HG02642 (cell line): ENCODE measurements around the gene GPR176.
"Not testable (repeated sequence)": the region's sequence is repeated elsewhere in the genome, so short reads cannot be mapped to it uniquely, and the experiment has no call there.

ENCODE experiments used
- ATAC-seq: cut with Tn5 transposase; IDR thresholded peaks from one replicate; pipeline ENCODE4 v1.9.1; 2021; ENCODE audit warnings: mild to moderate bottlenecking; ENCODE audit not compliant: unreplicated experiment, poor library complexity

GPR176 gene

DNA sequence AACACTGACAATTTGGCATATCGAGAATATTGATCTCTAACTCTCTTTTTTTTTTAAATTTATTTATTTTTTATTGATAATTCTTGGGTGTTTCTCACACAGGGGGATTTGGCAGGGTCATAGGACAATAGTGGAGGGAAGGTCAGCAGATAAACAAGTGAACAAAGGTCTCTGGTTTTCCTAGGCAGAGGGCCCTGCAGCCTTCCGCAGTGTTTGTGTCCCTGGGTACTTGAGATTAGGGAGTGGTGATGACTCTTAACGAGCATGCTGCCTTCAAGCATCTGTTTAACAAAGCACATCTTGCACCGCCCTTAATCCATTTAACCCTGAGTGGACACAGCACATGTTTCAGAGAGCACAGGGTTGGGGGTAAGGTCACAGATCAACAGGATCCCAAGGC lies 27.0 kb downstream of the GPR176 start:
- ATAC-seq, result not testable (repeated sequence)

GRCh38 chr15:39892418-39892817 lies 27.6 kb downstream of the GPR176 start:
- ATAC-seq, result no peak

DNA sequence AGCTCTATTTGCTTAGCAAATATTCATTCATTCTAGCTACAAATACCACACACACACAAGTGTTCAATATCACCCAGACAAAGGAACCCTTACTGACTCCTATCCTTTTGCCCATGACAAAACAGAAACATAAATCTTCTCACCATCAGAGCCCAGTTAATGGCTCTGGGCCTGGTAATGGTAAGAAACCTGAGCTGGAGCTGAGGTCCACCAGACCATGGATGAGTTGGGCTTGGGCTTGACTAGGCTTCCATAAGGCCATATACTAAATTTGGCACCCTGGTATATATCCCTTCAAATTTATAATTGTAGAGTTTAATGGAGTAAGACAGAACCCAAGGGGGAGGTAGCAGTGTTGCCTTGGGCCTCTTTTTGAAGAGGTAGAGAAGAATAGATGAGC lies 29.4 kb downstream of the GPR176 start:
- ATAC-seq, result no peak

GRCh38 chr15:39889601-39890000 lies 30.5 kb downstream of the GPR176 start:
- no peak for ATAC-seq

DNA sequence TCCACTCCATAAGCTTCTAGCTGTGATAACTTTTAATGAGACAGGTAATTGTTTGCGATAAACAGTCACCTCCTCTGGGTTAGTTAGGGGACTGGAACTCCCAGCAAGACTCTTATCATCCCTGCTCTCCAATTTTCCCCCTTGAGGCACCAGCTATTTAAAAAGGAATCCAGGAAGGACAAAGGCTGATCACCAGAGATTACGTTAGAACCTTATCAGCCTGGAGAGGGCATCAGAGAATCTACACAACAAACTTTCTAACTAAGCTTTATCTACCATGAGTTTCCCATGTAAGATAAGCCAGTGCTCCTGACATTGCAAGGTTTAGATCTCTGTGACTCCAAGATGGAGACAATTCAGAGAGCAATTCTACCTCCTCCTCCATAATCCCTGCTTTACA lies 31.3 kb downstream of the GPR176 start:
- ATAC-seq, result no peak

GRCh38 chr15:39888243-39888642 lies 31.8 kb downstream of the GPR176 start:
- ATAC-seq, result no peak

DNA sequence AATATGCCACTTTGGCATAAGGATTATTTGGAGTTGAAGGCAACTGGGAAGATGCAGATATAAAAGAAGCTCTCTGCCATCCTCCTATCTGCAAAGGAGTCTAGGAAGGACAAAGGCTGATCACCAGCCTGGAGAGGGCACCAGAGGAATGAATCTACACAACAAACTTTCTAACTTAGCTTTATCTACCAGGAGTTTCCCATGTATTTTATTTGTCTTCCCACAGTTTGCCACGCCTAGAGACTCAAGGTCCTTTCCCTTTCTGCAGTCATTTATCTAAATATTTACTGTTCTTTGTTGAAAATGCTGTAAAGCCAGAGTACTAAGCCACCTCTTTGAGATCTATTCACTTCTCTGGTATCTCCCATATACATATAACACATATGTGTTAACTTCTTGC lies 32.2 kb downstream of the GPR176 start:
- no peak for ATAC-seq

DNA sequence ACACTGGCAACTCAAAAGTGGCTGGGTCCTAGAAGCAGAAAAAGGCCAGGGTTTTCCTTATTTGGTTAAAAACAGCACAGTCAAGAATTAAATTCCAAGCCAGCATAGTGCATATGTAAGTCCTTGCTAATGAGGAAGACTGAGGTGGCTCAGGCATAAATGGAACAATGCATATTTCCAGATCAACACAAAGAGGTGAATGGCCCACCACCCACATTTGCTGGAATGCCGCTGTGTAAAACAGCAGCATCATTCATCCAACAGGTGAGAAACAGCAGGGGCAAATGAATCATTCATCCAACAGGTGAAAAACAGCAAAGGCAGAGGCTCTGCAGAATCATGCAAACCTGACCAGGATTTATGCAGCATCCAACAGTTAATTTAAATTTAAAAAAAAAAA lies 32.9 kb downstream of the GPR176 start:
- ATAC-seq, result no peak

DNA sequence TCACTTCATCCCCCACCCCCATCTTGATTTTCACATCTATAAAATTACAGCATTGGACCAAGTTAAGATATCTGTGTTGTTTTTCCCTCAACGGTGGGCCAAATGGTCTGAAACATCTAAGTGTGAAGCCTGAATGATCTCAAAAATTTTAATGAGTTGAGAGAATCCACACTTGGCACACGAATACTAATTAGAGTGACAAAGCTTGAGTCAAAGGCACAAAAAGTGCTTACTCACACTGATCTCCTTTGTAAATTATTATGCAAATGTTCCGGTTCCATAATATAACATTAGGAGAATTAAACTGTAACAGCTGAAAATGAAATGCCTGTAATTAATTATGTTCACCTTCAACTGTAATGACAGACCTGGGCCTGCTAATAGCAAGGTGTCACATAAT lies 33.6 kb downstream of the GPR176 start:
- ATAC-seq, result no peak

- ATAC-seq, result no peak
These were observed 34.8 kb downstream of the GPR176 start for GRCh38 chr15:39885099-39885777.

GRCh38 chr15:39884351-39884750 lies 35.7 kb downstream of the GPR176 start:
- ATAC-seq, result no peak

- ATAC-seq, result no peak
These were observed 37.5 kb downstream of the GPR176 start for GRCh38 chr15:39882602-39883001.

DNA sequence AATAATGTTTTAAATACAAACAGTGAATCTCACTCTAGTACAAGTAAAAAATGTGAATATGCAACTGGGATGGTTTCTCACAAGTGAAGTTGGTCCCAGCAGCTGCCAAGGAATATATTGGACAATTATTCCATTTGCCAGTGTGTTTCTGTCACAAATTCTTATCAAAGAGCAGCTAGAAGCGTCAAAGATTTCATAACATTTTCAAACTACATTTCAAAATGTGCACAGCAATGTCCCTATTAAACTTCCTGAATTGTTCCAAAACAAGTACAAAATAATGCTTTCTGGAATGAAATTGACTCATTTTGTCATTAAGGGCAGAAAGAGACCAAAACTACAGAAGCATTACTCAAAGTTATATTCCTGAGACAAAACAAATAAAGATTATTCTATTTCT lies 38.3 kb downstream of the GPR176 start:
- ATAC-seq, result no peak

GRCh38 chr15:39880718-39881387 lies 39.2 kb downstream of the GPR176 start:
- no peak for ATAC-seq

DNA sequence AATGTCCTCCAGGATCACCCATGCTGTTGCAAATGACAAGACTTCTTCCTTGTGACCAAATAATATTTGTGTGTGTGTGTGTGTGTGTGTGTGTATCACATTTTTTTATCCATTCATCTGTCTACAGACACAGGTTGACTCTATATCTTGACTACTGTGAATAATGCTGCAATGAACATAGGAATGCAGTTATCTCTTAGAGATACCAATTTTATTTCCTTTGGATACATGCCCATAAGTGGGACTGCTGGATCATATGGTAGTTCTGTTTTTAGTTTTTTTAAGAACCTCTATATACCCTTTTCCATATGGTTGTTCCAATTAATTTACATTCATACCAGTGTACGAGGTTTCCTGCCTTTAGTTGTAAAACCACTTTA lies 41.7 kb downstream of the GPR176 start:
- no peak for ATAC-seq

DNA sequence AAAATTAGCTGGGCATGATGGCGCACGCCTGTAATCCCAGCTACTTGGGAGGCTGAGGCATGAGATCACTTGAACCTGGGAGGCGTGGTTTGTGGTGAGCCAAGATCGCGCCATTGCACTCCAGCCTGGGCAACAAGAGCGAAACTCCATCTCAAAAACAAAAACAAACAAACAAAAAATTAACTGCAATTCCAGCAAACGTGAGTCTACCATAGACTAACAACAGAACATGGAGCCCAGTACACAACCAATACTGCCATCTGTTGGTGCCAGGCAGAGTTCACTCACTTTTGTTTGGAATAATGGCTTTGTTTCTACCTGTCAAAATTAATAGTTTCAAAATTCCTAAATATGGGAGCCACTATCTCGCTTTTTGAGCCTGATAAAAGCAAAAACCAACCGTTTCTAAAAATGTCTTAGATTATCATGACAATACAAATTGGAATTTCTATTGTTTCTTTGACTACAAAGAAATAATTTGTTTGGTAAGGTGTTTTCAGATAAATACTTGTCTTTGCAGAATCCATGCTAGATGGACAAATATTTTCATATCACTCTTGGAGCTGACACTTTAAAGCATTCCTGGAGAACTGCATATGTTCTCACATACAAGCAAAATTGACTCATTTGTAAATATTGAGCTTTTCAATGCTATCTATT lies 45.0 kb downstream of the GPR176 start:
- ATAC-seq, result no peak

DNA sequence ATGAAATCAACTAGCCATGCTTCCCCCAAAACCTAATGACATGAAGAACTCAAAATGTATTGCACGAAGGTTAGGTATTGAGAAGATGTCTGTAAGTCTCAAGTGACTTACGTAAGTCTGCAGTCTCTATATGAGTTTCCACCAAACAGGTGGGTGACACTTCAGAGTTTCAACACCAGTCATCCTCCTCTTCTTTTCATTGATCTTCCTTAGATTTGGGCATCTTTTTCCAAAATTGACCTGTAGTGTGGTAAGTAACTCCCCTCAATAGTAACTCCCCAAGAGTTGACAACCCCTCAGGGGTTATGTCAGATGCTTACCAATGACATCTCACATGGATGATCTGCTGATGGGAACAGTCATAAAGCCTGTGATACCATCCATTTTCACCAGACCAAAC lies 46.1 kb downstream of the GPR176 start:
- no peak for ATAC-seq

GRCh38 chr15:39870537-39870936 lies 49.5 kb downstream of the GPR176 start:
- ATAC-seq, result no peak

- no peak for ATAC-seq
These were observed 50.1 kb downstream of the GPR176 start for GRCh38 chr15:39869858-39870515.

DNA sequence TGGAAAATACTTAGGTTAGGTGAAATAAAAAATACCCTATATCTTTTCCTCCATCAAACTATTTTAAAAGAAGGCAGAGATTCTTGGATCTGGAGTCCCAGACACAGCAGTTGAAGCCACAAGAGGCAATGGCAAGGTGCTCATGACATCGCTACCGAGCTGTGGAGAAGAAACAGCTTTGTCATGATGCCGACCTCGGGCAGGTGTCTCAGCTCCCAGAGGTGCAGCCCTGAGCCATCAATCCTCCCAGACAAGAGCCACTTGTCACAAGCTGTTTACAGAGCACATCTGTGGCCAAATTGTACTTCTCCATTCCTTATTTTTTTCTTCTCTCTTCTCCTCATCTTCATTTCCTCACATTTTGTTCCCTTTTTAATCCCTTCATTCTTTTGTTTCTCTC lies 50.8 kb downstream of the GPR176 start:
- no peak for ATAC-seq

DNA sequence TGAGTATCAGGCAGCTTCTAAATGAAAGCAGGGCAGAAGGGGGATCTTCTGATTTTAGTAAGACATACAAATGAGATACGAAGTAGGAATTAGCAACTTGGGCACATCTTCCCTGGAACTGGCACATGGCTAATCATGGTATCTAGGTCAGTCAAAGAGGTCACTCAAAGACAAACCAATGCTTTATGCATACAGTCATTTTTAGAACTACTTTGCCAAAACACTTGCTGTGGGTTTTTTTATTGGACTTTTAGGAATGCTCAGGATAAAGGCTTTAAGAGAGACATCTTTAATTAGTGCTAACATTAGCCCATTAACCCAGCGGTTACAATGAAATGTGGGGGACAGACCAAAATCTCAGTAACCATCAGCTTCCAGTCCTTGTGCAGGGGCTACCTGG lies 51.7 kb downstream of the GPR176 start:
- ATAC-seq, result no peak
